Tibial nerve (tissue), 4 donors: ENCODE results near the gene GSTT4. TPM values are rescaled to one million over a fixed set of nuclear protein-coding genes. Genes with fewer than 3 reads are reported as not detected.

Source experiments
- DNase-seq, 2 donors: peaks; one replicate each; pipeline ENCODE4 v3.0.0-alpha.2; 2019; ENCODE audit warnings: low spot score in 2 of 2
- H3K27ac ChIP-seq, 4 donors: fragments of 200-600 bp; sonication (generic) in 3 of 4; one replicate each; pipeline ENCODE4 v1.5.1; 2017 to 2019; ENCODE audit warnings: mild to moderate bottlenecking in 1 of 4
- H3K27me3 ChIP-seq, 2 donors: fragments of 200-600 bp; sonication (generic) in 1 of 2; one replicate each; pipeline versions ENCODE4 v1.5.1 to v1.6.0; 2017 to 2019
- H3K36me3 ChIP-seq, 3 donors: fragments of 200-600 bp; sonication (generic); one replicate each; pipeline ENCODE4 v1.5.1; 2018 to 2019
- H3K4me1 ChIP-seq, 4 donors: fragments of 200-600 bp; sonication (generic) in 3 of 4; one replicate each; pipeline ENCODE4 v1.5.1; 2017 to 2019
- H3K4me3 ChIP-seq, 4 donors: fragments of 200-600 bp; sonication (generic) in 3 of 4; one replicate each; pipeline ENCODE4 v1.5.1; 2017 to 2019; ENCODE audit warnings: mild to moderate bottlenecking in 1 of 4, moderate library complexity in 1 of 4
- H3K9me3 ChIP-seq, 4 donors: fragments of 200-600 bp; sonication (generic) in 3 of 4; one replicate each; pipeline ENCODE4 v1.5.1; 2017 to 2019
- CTCF ChIP-seq, 5 experiments: fragments of 200-600 bp in 3 of 5; fragments of 450-650 bp in 2 of 5; sonication (generic) in 3 of 5; IDR thresholded peaks; one replicate each; pipeline ENCODE4 v1.5.1; 2016 to 2019; ENCODE audit warnings: antibody characterized with exemption in 5 of 5, mild to moderate bottlenecking in 3 of 5, moderate library complexity in 2 of 5
- EP300 ChIP-seq, 2 donors: sonication (generic); formaldehyde crosslinking; IDR thresholded peaks; one replicate each; pipeline ENCODE4 v1.6.1; 2017; ENCODE audit warnings: antibody characterized with exemption in 2 of 2, mild to moderate bottlenecking in 1 of 2
- POLR2A ChIP-seq, 2 donors: fragments of 450-650 bp; IDR thresholded peaks; one replicate each; pipeline ENCODE4 v1.6.1; 2017; ENCODE audit warnings: antibody characterized with exemption in 2 of 2, mild to moderate bottlenecking in 2 of 2, moderate library complexity in 2 of 2
- WGBS, 2 donors: methylation state at CpG; one replicate each; pipeline ENCODE4 v1.1.5; 2018; 5-methylcytosine and 5-hydroxymethylcytosine counted together
- total RNA-seq, 4 donors: library from RNA; depleted of rRNA; stranded (reverse); fragments of >200 nt; gene quantifications; one replicate each; pipeline ENCODE4 v1.1.0, GENCODE V29; 2016

The GSTT4 gene
- total RNA-seq, 4 donors from 2014 or later, result not detected

GRCh38 chr22:24016156-24016555, 10.9 kb upstream of the GSTT4 start:
- WGBS, 2 donors, result 90 to 100% methylated on average over 1 of the region's 1 CpG
- TF ChIP-seq POLR2A (IDR thresholded peaks at IDR 0.05) (no peak), EP300 (IDR thresholded peaks at IDR 0.05) (no peak), CTCF (IDR thresholded peaks at IDR 0.05) (no peak)
- Histone ChIP-seq H3K4me3 (no peak overlapping the region), H3K27ac (no peak overlapping the region), H3K4me1 (peaks cover 0 to 24% (median 4%) of the 10 kb centered on the region in 4 donors), H3K9me3 (peaks cover 0 to 3% (median 0%) of the 10 kb centered on the region in 4 donors), H3K36me3 (peaks cover 0 to 9% (median 0%) of the 10 kb centered on the region in 3 donors), H3K27me3 (no peaks in the 10 kb centered on the region)
- no peak for DNase-seq

- no peak for TF ChIP-seq CTCF (IDR thresholded peaks at IDR 0.05)
- no peak for TF ChIP-seq EP300 (IDR thresholded peaks at IDR 0.05)
- TF ChIP-seq POLR2A (IDR thresholded peaks at IDR 0.05), result no peak
- H3K4me3 ChIP-seq, result peak overlapping the region; percentile 82 to 99 (median 82)
- no peaks in the 10 kb centered on the region for H3K36me3 ChIP-seq
- peaks cover 0 to 3% (median 0%) of the 10 kb centered on the region in 4 donors for H3K9me3 ChIP-seq
- H3K4me1 ChIP-seq, result peaks cover 0 to 29% (median 4%) of the 10 kb centered on the region in 4 donors
- peak overlapping the region in 3 of 4 donors; percentile 68 to 86 (median 85) for H3K27ac ChIP-seq
- H3K27me3 ChIP-seq, result no peaks in the 10 kb centered on the region
- no peak for DNase-seq
- WGBS, 2 donors, result 0 to 1% methylated on average over 10 of the region's 10 CpGs
Observed at GRCh38 chr22:24011735-24012068, 6.4 kb upstream of the GSTT4 start.

- H3K9me3 ChIP-seq, result no peaks in the 10 kb centered on the region
- WGBS, 2 donors, result 79 to 88% methylated on average over 2 of the region's 2 CpGs
- peaks cover 0 to 34% (median 4%) of the 10 kb centered on the region in 4 donors for H3K4me1 ChIP-seq
- H3K36me3 ChIP-seq, result no peaks in the 10 kb centered on the region
- no peak overlapping the region for H3K4me3 ChIP-seq
- TF ChIP-seq EP300 (IDR thresholded peaks at IDR 0.05), result no peak
- TF ChIP-seq POLR2A (IDR thresholded peaks at IDR 0.05), result no peak
- no peak for TF ChIP-seq CTCF (IDR thresholded peaks at IDR 0.05)
- no peak overlapping the region for H3K27ac ChIP-seq
- DNase-seq, result no peak
- no peaks in the 10 kb centered on the region for H3K27me3 ChIP-seq
Observed at GRCh38 chr22:24010018-24010391, 4.8 kb upstream of the GSTT4 start.

GRCh38 chr22:24009227-24010017, 4.2 kb upstream of the GSTT4 start:
- WGBS, 2 donors, result 83 to 90% methylated on average over 7 of the region's 7 CpGs
- TF ChIP-seq EP300 (IDR thresholded peaks at IDR 0.05) (no peak), POLR2A (IDR thresholded peaks at IDR 0.05) (no peak), CTCF (IDR thresholded peaks at IDR 0.05) (no peak)
- H3K4me3 ChIP-seq, result no peak overlapping the region

GRCh38 chr22:24008381-24009226, 3.4 kb upstream of the GSTT4 start:
- WGBS, 2 donors, result 82 to 86% methylated on average over 6 of the region's 6 CpGs
- no peak for DNase-seq
- Histone ChIP-seq H3K4me3 (no peak overlapping the region), H3K36me3 (no peaks in the 10 kb centered on the region), H3K27me3 (no peaks in the 10 kb centered on the region), H3K4me1 (peaks cover 0 to 32% (median 4%) of the 10 kb centered on the region in 4 donors), H3K9me3 (no peaks in the 10 kb centered on the region), H3K27ac (no peak overlapping the region)
- TF ChIP-seq EP300 (IDR thresholded peaks at IDR 0.05), result no peak
- no peak for TF ChIP-seq POLR2A (IDR thresholded peaks at IDR 0.05)
- no peak for TF ChIP-seq CTCF (IDR thresholded peaks at IDR 0.05)

More at GRCh38 chr22:24009227-24010017, 4.2 kb upstream of the GSTT4 start:
- no peaks in the 10 kb centered on the region for H3K36me3 ChIP-seq
- H3K27ac ChIP-seq, result no peak overlapping the region
- no peaks in the 10 kb centered on the region for H3K9me3 ChIP-seq
- H3K27me3 ChIP-seq, result no peaks in the 10 kb centered on the region
- no peak for DNase-seq
- peaks cover 0 to 34% (median 4%) of the 10 kb centered on the region in 4 donors for H3K4me1 ChIP-seq
